ENCODE data around the gene KIF5A. TPM values are rescaled to one million over a fixed set of nuclear protein-coding genes. Genes with fewer than 3 reads are reported as not detected.

Gene KIF5A
- total RNA-seq, 1 donor from 2014 or later = 7.9 TPM

DNA sequence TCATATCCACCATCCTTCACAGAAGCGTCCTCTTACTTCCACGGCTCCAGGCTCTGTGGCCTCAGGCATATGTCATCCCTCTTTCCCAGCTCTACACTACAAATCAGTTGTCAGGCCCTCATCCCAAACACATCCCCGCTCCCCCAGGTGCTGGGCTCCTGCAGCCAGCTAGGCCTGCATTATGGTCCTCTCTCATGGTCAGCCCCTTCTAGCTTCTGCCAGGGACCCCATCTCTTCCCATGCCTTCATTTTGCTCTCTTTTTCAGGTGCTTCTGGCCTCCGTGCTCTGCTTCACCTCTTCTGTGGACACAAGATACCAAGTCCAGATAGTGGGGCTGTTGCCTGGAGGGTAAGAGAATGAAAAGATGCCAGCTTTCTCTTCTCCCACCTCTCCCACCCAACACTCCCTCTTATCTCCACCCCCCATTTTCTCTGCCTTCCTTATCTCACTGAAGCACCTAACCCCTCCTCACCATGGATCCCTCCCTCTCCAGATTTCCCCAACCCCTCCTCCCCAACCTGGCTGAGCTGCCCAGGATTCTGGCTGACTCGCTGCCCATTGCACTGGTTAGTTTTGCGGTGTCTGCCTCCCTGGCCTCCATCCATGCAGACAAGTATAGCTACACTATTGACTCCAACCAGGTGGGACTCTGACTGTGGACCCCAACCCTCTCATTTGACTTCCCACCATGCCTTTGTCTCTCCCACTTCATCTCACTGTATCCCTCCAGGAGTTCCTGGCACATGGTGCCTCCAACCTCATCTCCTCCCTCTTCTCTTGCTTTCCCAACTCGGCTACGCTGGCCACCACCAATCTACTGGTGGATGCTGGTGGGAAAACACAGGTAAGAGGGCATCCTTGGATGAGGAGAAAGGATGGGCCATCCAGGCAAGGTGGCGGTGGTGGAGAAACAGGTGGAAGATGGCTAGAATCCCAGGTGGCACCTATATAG, 72.7 kb downstream of the KIF5A start:
- H3K27ac ChIP-seq = no peak overlapping the region
- H3K27me3 ChIP-seq = peaks cover 100% of the 10 kb centered on the region
- H3K79me2 ChIP-seq (ENCODE audit: low read depth) = no peaks in the 10 kb centered on the region
- H2AFZ ChIP-seq (replicated peaks) = no peak overlapping the region
- no peaks in the 10 kb centered on the region for H3K9me3 ChIP-seq (ENCODE audit: low read depth)
- H3K4me2 ChIP-seq = no peak overlapping the region
- peaks cover 42% of the 10 kb centered on the region for H4K20me1 ChIP-seq (ENCODE audit: low read depth)
- no peak overlapping the region for H3K4me3 ChIP-seq
- TF ChIP-seq EZH2 (IDR thresholded peaks at IDR 0.05) (no peak), EZH2phosphoT487 (IDR thresholded peaks at IDR 0.05) (no peak)
- TF ChIP-seq, protein P1, sequence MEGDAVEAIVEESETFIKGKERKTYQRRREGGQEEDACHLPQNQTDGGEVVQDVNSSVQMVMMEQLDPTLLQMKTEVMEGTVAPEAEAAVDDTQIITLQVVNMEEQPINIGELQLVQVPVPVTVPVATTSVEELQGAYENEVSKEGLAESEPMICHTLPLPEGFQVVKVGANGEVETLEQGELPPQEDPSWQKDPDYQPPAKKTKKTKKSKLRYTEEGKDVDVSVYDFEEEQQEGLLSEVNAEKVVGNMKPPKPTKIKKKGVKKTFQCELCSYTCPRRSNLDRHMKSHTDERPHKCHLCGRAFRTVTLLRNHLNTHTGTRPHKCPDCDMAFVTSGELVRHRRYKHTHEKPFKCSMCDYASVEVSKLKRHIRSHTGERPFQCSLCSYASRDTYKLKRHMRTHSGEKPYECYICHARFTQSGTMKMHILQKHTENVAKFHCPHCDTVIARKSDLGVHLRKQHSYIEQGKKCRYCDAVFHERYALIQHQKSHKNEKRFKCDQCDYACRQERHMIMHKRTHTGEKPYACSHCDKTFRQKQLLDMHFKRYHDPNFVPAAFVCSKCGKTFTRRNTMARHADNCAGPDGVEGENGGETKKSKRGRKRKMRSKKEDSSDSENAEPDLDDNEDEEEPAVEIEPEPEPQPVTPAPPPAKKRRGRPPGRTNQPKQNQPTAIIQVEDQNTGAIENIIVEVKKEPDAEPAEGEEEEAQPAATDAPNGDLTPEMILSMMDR (IDR thresholded peaks at IDR 0.05) = no peak
- H3K9ac ChIP-seq = no peak overlapping the region
- DNase-seq (ENCODE audit: low spot score) = no peak
- Mint-ChIP-seq H3K27me3 (ENCODE audit: insufficient read depth, low read depth) (peaks cover 62% of the 10 kb centered on the region), H3K9me3 (peaks cover 4% of the 10 kb centered on the region), H3K4me3 (peak overlapping the region; percentile 83), H3K27ac (no peak overlapping the region), H3K36me3 (peaks cover 15% of the 10 kb centered on the region), H3K4me1 (peaks cover 18% of the 10 kb centered on the region)
- H3F3A ChIP-seq (ENCODE audit: low read depth) = no peaks in the 10 kb centered on the region
- H3K36me3 ChIP-seq = no peaks in the 10 kb centered on the region
- H3K4me1 ChIP-seq = peaks cover 18% of the 10 kb centered on the region

DNA sequence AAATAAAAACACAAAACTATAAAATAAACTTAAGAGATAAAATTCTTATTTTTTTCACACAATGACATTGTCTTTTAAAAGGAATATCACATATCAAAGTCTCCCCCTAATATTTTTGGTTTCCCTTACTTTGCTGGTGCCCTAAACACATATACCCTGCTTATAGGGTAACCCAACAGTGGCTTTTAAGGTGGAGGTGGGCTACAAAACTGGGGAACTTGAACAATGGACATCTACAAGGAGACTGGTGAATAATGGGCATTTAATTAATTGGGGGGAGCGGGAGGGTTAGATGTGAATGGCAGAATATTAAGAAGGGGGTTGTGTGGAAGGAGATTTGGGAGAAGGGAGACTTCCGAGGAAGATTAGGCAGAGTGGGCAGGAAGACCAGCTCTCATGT, 73.5 kb downstream of the KIF5A start:
- no peak for TF ChIP-seq EZH2phosphoT487 (IDR thresholded peaks at IDR 0.05)
- TF ChIP-seq, protein P1 (IDR thresholded peaks at IDR 0.05) = no peak
- H3K9me3 Mint-ChIP-seq = peaks cover 4% of the 10 kb centered on the region

DNA sequence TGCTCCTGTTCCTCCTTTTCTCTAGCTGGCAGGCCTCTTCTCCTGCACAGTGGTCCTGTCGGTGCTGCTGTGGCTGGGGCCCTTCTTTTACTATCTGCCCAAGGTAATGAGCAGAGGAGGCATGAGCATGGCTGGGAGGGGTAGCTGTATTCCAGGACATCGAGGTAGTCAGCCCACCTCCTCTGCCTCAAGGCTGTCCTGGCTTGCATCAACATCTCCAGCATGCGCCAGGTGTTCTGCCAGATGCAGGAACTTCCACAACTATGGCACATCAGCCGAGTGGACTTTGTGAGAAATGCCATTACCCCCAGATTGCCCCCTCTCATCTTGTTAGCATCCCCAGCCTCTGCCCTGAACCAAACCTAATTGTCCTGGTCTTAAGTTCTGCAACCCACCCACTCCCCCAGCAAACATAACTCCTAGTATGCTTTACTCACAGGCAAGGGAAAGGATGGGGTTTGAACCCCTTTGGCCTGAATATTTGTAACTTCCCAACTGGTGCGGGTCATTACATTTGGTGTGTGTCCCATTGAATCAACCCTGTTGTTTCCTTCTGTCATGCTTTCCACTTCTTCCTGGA, 74.1 kb downstream of the KIF5A start:
- no peak overlapping the region for H3K4me3 Mint-ChIP-seq

More for the DNA sequence above, 73.5 kb downstream of the KIF5A start:
- peaks cover 38% of the 10 kb centered on the region for H4K20me1 ChIP-seq (ENCODE audit: low read depth)
- no peak overlapping the region for H3K4me3 Mint-ChIP-seq
- peaks cover 18% of the 10 kb centered on the region for H3K4me1 Mint-ChIP-seq
- H2AFZ ChIP-seq (replicated peaks) = no peak overlapping the region
- H3K9me3 ChIP-seq (ENCODE audit: low read depth) = no peaks in the 10 kb centered on the region
- no peaks in the 10 kb centered on the region for H3K79me2 ChIP-seq (ENCODE audit: low read depth)
- peaks cover 53% of the 10 kb centered on the region for H3K27me3 Mint-ChIP-seq (ENCODE audit: insufficient read depth, low read depth)
- peaks cover 15% of the 10 kb centered on the region for H3K36me3 Mint-ChIP-seq
- H3K27me3 ChIP-seq = peaks cover 100% of the 10 kb centered on the region
- H3F3A ChIP-seq (ENCODE audit: low read depth) = no peaks in the 10 kb centered on the region
- no peak overlapping the region for H3K27ac Mint-ChIP-seq
- no peak overlapping the region for H3K4me3 ChIP-seq
- H3K27ac ChIP-seq = no peak overlapping the region
- no peaks in the 10 kb centered on the region for H3K36me3 ChIP-seq
- DNase-seq (ENCODE audit: low spot score) = no peak
- no peak overlapping the region for H3K4me2 ChIP-seq
- no peak overlapping the region for H3K9ac ChIP-seq
- peaks cover 18% of the 10 kb centered on the region for H3K4me1 ChIP-seq

More for the DNA sequence above, 74.1 kb downstream of the KIF5A start:
- Histone ChIP-seq H3K4me2 (no peak overlapping the region), H3F3A (ENCODE audit: low read depth) (no peaks in the 10 kb centered on the region), H4K20me1 (ENCODE audit: low read depth) (peaks cover 35% of the 10 kb centered on the region), H3K36me3 (no peaks in the 10 kb centered on the region), H3K79me2 (ENCODE audit: low read depth) (no peaks in the 10 kb centered on the region), H3K27me3 (peaks cover 100% of the 10 kb centered on the region), H3K27ac (no peak overlapping the region), H3K4me3 (no peak overlapping the region), H3K9ac (no peak overlapping the region), H2AFZ (replicated peaks) (no peak overlapping the region), H3K4me1 (peaks cover 17% of the 10 kb centered on the region), H3K9me3 (ENCODE audit: low read depth) (no peaks in the 10 kb centered on the region)
- H3K27me3 Mint-ChIP-seq (ENCODE audit: insufficient read depth, low read depth) = peaks cover 48% of the 10 kb centered on the region
- no peak for DNase-seq (ENCODE audit: low spot score)
- peaks cover 4% of the 10 kb centered on the region for H3K9me3 Mint-ChIP-seq
- H3K27ac Mint-ChIP-seq = no peak overlapping the region
- H3K4me1 Mint-ChIP-seq = peaks cover 18% of the 10 kb centered on the region
- TF ChIP-seq EZH2 (IDR thresholded peaks at IDR 0.05) = no peak
- TF ChIP-seq EZH2phosphoT487 (IDR thresholded peaks at IDR 0.05) = no peak
- TF ChIP-seq, protein P1 (IDR thresholded peaks at IDR 0.05) = no peak
- peaks cover 13% of the 10 kb centered on the region for H3K36me3 Mint-ChIP-seq

Measured in neural progenitor cell (in vitro differentiated cells).